Spleen (tissue), 11 donors: Measurements from ENCODE around the gene WNT11. TPM values are rescaled to one million over a fixed set of nuclear protein-coding genes. Genes with fewer than 3 reads are reported as not detected.

Experiments used
- DNase-seq: peaks from one replicate; pipeline ENCODE4 v3.0.0-alpha.2; 2020
- H3K27ac ChIP-seq, 8 donors: fragments of 200-600 bp; sonication (generic) in 7 of 8; 1 replicate in 4 of 8; 2 replicates in 4 of 8; pipeline versions ENCODE4 v1.5.0 to v1.8.0; 2016 to 2021; ENCODE audit warnings: inconsistent platforms in 4 of 8, mild to moderate bottlenecking in 4 of 8, moderate library complexity in 1 of 8
- H3K27me3 ChIP-seq, 7 donors: fragments of 200-600 bp; sonication (generic) in 6 of 7; replicated peaks in 1 of 7; 1 replicate in 4 of 7; 2 replicates in 3 of 7; pipeline versions ENCODE4 v1.5.0 to v1.8.0; 2016 to 2021; ENCODE audit warnings: inconsistent platforms in 3 of 7, mild to moderate bottlenecking in 1 of 7
- H3K36me3 ChIP-seq, 6 donors: fragments of 200-600 bp; sonication (generic) in 5 of 6; 1 replicate in 4 of 6; 2 replicates in 2 of 6; pipeline versions ENCODE4 v1.5.0 to v1.8.0; 2016 to 2021; ENCODE audit warnings: inconsistent platforms in 2 of 6
- H3K4me1 ChIP-seq, 6 donors: fragments of 200-600 bp; sonication (generic) in 5 of 6; 1 replicate in 3 of 6; 2 replicates in 3 of 6; pipeline versions ENCODE4 v1.5.0 to v1.8.0; 2016 to 2021; ENCODE audit warnings: inconsistent platforms in 3 of 6
- H3K4me3 ChIP-seq, 8 donors: fragments of 200-600 bp; sonication (generic) in 7 of 8; 1 replicate in 4 of 8; 2 replicates in 4 of 8; pipeline versions ENCODE4 v1.5.0 to v1.8.0; 2016 to 2021; ENCODE audit warnings: inconsistent platforms in 4 of 8, mild to moderate bottlenecking in 4 of 8, moderate library complexity in 2 of 8
- H3K9me3 ChIP-seq, 8 donors: fragments of 200-600 bp; sonication (generic) in 7 of 8; 1 replicate in 4 of 8; 2 replicates in 4 of 8; pipeline versions ENCODE4 v1.5.0 to v1.8.0; 2016 to 2021; ENCODE audit warnings: inconsistent platforms in 4 of 8
- CTCF ChIP-seq, 11 experiments: fragments of 200-600 bp in 7 of 11; fragments of 450-650 bp in 4 of 11; sonication (generic) in 4 of 11; IDR thresholded peaks in 8 of 11; conservative IDR thresholded peaks in 3 of 11; 1 replicate in 7 of 11; 2 replicates in 4 of 11; pipeline versions ENCODE4 v1.4.0 to v1.8.0; 2016 to 2021; ENCODE audit warnings: antibody characterized with exemption in 11 of 11, inconsistent platforms in 4 of 11, mild to moderate bottlenecking in 1 of 11
- POLR2A ChIP-seq, 3 donors: fragments of 450-650 bp; IDR thresholded peaks; one replicate each; pipeline ENCODE4 v1.5.1; 2017; ENCODE audit warnings: antibody characterized with exemption in 3 of 3, mild to moderate bottlenecking in 1 of 3
- POLR2AphosphoS5 ChIP-seq, 3 donors: sonication (generic); formaldehyde crosslinking; IDR thresholded peaks; one replicate each; pipeline ENCODE4 v1.5.1; 2017; ENCODE audit warnings: antibody characterized with exemption in 3 of 3
- WGBS, 5 donors: extraction: QIAGEN DNeasy Blood & Tissue Kit in 3 of 5; methylation state at CpG; one replicate each; pipeline versions ENCODE4 v1.1.5 to v1.1.7; 2013 to 2018; 5-methylcytosine and 5-hydroxymethylcytosine counted together
- intact Hi-C: fragments of 100-400 bp; cut with DNase I; formaldehyde crosslinking; loops from one replicate; pipeline ENCODE4 v1.15.0; 2023; ENCODE audit warnings: low total_unique reads
- polyA plus RNA-seq, 3 donors: library from polyadenylated mRNA; stranded (reverse); fragments of 200-250 nt; gene quantifications; one replicate each; pipeline ENCODE4 v1.2.1, GENCODE V29; 2013
- total RNA-seq, 7 donors: library from RNA; depleted of rRNA in 3 of 7; stranded (reverse); fragments of >200 nt in 3 of 7; fragmentation: NEBNext Ultra II Directional in 4 of 7; extraction: Animal tissue kit (Norgen Biotek cat#: 25700) in 4 of 7; gene quantifications; one replicate each; pipeline versions ENCODE4 v1.1.0 to v1.2.1, GENCODE V29; 2016 to 2021
- donor health status: healthy with polysubstance abuse.
- donor health status: DM: no; HTN: no; CAD: no; lungs with moderate emphysema.
- donor health status: DM: no; HTN: no; CAD: no.
- donor health status: Bipolar disorder and iron deficiency.
- donor health status: healthy.
- donor health status: DM: no; HTN: no; CAD: no.
- donor health status: DM: yes; HTN: yes; CAD: no.

Gene WNT11
- total and polyA plus RNA-seq, 10 donors, result 0.09 to 4.2 (median 1.6) TPM

GRCh38 chr11:76163289-76163880 is 42.9 kb downstream of the WNT11 start:
- H3K27me3 ChIP-seq, result peaks cover 0 to 4% (median 0%) of the 10 kb centered on the region in 7 donors
- peak; percentile 58 for DNase-seq
- no peak for TF ChIP-seq POLR2A (IDR thresholded peaks at IDR 0.05)
- no peak for TF ChIP-seq CTCF (IDR thresholded peaks at IDR 0.05 in 8 of 11, conservative IDR thresholded peaks at IDR 0.05 in 3 of 11)
- no peak for TF ChIP-seq POLR2AphosphoS5 (IDR thresholded peaks at IDR 0.05)
- no peaks in the 10 kb centered on the region for H3K9me3 ChIP-seq
- H3K4me3 ChIP-seq, result no peak overlapping the region
- peaks cover 0 to 7% (median 0%) of the 10 kb centered on the region in 6 donors for H3K4me1 ChIP-seq
- 71 to 100% (median 89%) methylated on average over 2 to 11 of the region's 11 CpGs for WGBS, 5 donors
- no peak overlapping the region for H3K27ac ChIP-seq
- intact Hi-C loops, result no loop called here
- H3K36me3 ChIP-seq, result no peaks in the 10 kb centered on the region

GRCh38 chr11:76162336-76163288 is 43.7 kb downstream of the WNT11 start:
- intact Hi-C loops, result no loop called here
- TF ChIP-seq POLR2AphosphoS5 (IDR thresholded peaks at IDR 0.05), result no peak
- no peak for TF ChIP-seq CTCF (IDR thresholded peaks at IDR 0.05 in 8 of 11, conservative IDR thresholded peaks at IDR 0.05 in 3 of 11)
- TF ChIP-seq POLR2A (IDR thresholded peaks at IDR 0.05), result no peak
- peaks cover 0 to 4% (median 0%) of the 10 kb centered on the region in 7 donors for H3K27me3 ChIP-seq
- peaks cover 0 to 7% (median 0%) of the 10 kb centered on the region in 6 donors for H3K4me1 ChIP-seq
- WGBS, 5 donors, result 89 to 96% (median 90%) methylated on average over 10 to 15 of the region's 15 CpGs
- peak; percentile 69 for DNase-seq
- H3K36me3 ChIP-seq, result no peaks in the 10 kb centered on the region
- no peak overlapping the region for H3K27ac ChIP-seq
- H3K9me3 ChIP-seq, result no peaks in the 10 kb centered on the region
- H3K4me3 ChIP-seq, result no peak overlapping the region

GRCh38 chr11:76161261-76161961 is 44.9 kb downstream of the WNT11 start:
- Histone ChIP-seq H3K4me3 (no peak overlapping the region), H3K4me1 (peaks cover 0 to 7% (median 0%) of the 10 kb centered on the region in 6 donors), H3K9me3 (no peaks in the 10 kb centered on the region), H3K27ac (no peak overlapping the region), H3K36me3 (no peaks in the 10 kb centered on the region), H3K27me3 (peaks cover 0 to 4% (median 0%) of the 10 kb centered on the region in 7 donors)
- peak; percentile 65 for DNase-seq
- WGBS, 5 donors, result 27 to 60% (median 36%) methylated on average over 17 to 24 of the region's 24 CpGs
- intact Hi-C loops, result no loop called here
- TF ChIP-seq POLR2AphosphoS5 (IDR thresholded peaks at IDR 0.05), result no peak
- no peak for TF ChIP-seq CTCF (IDR thresholded peaks at IDR 0.05 in 8 of 11, conservative IDR thresholded peaks at IDR 0.05 in 3 of 11)
- no peak for TF ChIP-seq POLR2A (IDR thresholded peaks at IDR 0.05)
